DOHH2 (cell line): ENCODE data around the gene HEG1.

ENCODE experiments used
- EZH2phosphoT487 ChIP-seq: fragments of 200-600 bp; sonication (generic); IDR thresholded peaks from 2 replicates; pipeline ENCODE4 v1.6.1; 2017; ENCODE audit warnings: borderline replicate concordance, mild to moderate bottlenecking, antibody characterized with exemption, low read length, moderate library complexity, mixed read lengths
- TF ChIP-seq, protein P1 (sequence below): fragments of 200-600 bp; sonication (generic); IDR thresholded peaks from one replicate; pipeline ENCODE4 v1.5.1; 2014; ENCODE audit warnings: antibody characterized with exemption, mild to moderate bottlenecking, low read depth, low read length; ENCODE audit not compliant: poor library complexity, severe bottlenecking

GRCh38 chr3:125052624-125053303 is 3.0 kb downstream of the HEG1 start:
- TF ChIP-seq, protein P1, sequence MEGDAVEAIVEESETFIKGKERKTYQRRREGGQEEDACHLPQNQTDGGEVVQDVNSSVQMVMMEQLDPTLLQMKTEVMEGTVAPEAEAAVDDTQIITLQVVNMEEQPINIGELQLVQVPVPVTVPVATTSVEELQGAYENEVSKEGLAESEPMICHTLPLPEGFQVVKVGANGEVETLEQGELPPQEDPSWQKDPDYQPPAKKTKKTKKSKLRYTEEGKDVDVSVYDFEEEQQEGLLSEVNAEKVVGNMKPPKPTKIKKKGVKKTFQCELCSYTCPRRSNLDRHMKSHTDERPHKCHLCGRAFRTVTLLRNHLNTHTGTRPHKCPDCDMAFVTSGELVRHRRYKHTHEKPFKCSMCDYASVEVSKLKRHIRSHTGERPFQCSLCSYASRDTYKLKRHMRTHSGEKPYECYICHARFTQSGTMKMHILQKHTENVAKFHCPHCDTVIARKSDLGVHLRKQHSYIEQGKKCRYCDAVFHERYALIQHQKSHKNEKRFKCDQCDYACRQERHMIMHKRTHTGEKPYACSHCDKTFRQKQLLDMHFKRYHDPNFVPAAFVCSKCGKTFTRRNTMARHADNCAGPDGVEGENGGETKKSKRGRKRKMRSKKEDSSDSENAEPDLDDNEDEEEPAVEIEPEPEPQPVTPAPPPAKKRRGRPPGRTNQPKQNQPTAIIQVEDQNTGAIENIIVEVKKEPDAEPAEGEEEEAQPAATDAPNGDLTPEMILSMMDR: no peak
- TF ChIP-seq EZH2phosphoT487: 0 out of 2 replicates have a peak, but pooled peaks have one; percentile 2
